Activated T-helper 2 cell treated with anti-CD3 and anti-CD28 coated beads, Interferon-gamma antibody, Interleukin-2, Interleukin-4, amounts not matched to agents 10 μg/mL and 5 μg/mL and 100 μg/mL, durations not matched to agents 14 hours and 24 hours and 36 hours (primary cell): ENCODE results near the gene CTNNA2. TPM values are rescaled to one million over a fixed set of nuclear protein-coding genes. Genes with fewer than 3 reads are reported as not detected.
"Not testable (repeated sequence)": the region's sequence is repeated elsewhere in the genome, so short reads cannot be mapped to it uniquely, and the experiment has no call there.

Experiments
- DNase-seq: peaks from one replicate; pipeline ENCODE4 v3.0.0; 2021; ENCODE audit warnings: low spot score
- H3K27ac Mint-ChIP-seq: one replicate; pipeline ENCODE4 v1.8.0; 2021; ENCODE audit warnings: mixed read lengths
- H3K27me3 Mint-ChIP-seq: one replicate; pipeline ENCODE4 v1.8.0; 2021; ENCODE audit warnings: low read depth, mixed read lengths
- H3K36me3 Mint-ChIP-seq: one replicate; pipeline ENCODE4 v1.8.0; 2021; ENCODE audit warnings: low read depth, mixed read lengths
- H3K4me1 Mint-ChIP-seq: one replicate; pipeline ENCODE4 v1.8.0; 2021; ENCODE audit warnings: low read depth, mixed read lengths
- H3K4me3 Mint-ChIP-seq: one replicate; pipeline ENCODE4 v1.8.0; 2021; ENCODE audit warnings: low read depth, mild to moderate bottlenecking, moderate library complexity, mixed read lengths
- H3K9me3 Mint-ChIP-seq: one replicate; pipeline ENCODE4 v1.8.0; 2021; ENCODE audit warnings: mixed read lengths
- intact Hi-C: fragments of 100-400 bp; cut with micrococcal nuclease; formaldehyde crosslinking; loops from one replicate; pipeline ENCODE4 v1.15.1; 2023
- total RNA-seq: library from RNA; stranded (reverse); gene quantifications from 2 replicates; pipeline ENCODE4 v1.2.3, GENCODE V29; 2022

Gene CTNNA2
- total RNA-seq, 1 donor from 2014 or later: not detected

DNA sequence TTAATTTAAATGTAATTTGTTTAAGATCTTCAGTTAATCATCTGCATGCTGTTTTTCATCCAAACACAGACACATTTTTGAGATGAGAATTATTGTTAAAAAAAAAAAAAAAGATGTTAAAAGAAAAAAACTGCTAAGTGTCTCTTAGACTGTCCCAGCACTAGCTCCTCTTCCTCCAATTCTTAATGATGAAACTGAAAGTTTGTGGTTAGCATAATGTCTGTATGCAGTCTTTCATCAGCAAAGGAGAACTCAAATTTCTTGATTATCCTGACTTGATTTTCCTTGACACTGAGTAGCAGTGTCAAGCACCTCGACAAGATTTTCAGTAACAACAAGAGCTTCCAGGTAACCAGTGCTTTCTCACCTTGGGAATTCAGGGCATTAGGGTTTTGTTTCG is 517.3 kb downstream of the CTNNA2 start:
- no peak for DNase-seq
- intact Hi-C loops: no loop called here
- H3K36me3 Mint-ChIP-seq: no peaks in the 10 kb centered on the region

DNA sequence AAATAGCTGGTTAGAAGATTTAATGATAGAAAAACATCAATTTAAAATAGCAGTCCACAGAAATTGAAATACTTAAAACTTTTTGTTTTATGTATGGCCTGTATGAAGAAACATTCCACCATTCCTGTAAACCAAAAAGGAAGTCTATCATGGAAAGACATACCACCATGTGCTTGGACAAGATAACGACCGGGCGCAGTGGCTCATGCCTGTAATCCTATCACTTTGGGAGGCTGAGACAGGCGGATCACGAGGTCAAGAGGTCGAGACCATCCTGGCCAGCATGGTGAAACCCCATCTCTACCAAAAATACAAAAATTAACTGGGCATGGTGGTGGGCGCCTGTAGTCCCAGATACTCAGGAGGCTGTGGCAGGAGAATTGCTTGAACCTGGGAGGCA is 519.8 kb downstream of the CTNNA2 start:
- H3K27ac Mint-ChIP-seq, H3K27me3 Mint-ChIP-seq, H3K4me1 Mint-ChIP-seq, H3K9me3 Mint-ChIP-seq, DNase-seq, H3K4me3 Mint-ChIP-seq, H3K36me3 Mint-ChIP-seq, intact Hi-C loops: not testable (repeated sequence)

More for the DNA sequence above, 517.3 kb downstream of the CTNNA2 start:
- Mint-ChIP-seq H3K4me3 (no peak overlapping the region), H3K9me3 (no peaks in the 10 kb centered on the region), H3K4me1 (no peaks in the 10 kb centered on the region), H3K27ac (no peak overlapping the region), H3K27me3 (no peaks in the 10 kb centered on the region)

DNA sequence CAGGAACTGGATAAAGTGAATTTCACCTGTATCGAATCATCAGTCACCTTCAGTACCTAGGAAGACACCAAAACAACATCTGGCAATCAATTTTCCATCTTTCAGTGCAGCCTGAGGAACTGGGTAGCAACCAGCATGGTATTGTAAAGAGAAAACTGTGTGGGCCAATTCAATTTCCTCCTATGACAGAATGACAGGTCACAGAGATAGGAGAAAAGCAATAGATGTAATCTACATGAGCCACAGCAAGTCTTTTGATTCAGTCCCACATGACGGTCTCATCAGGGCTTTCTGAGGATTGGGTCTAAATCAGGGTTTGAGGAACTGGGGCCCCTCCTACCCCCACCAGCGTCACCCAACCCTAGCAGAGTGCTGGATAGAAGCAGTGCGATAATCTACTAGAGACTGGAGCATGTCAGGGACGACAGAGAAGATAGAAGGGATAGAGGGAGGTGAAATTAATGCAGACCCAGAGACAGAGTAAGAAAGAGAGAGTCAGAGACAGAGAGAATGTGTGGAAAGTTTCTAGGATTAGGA is 523.0 kb downstream of the CTNNA2 start:
- Mint-ChIP-seq H3K27ac (no peak overlapping the region), H3K4me1 (no peaks in the 10 kb centered on the region), H3K27me3 (no peaks in the 10 kb centered on the region), H3K4me3 (no peak overlapping the region), H3K36me3 (no peaks in the 10 kb centered on the region), H3K9me3 (peaks cover 9% of the 10 kb centered on the region)
- no peak for DNase-seq
- intact Hi-C loops: no loop called here

- H3K27ac Mint-ChIP-seq: no peak overlapping the region
- DNase-seq: no peak
- no peaks in the 10 kb centered on the region for H3K27me3 Mint-ChIP-seq
- no peaks in the 10 kb centered on the region for H3K4me1 Mint-ChIP-seq
- no peak overlapping the region for H3K4me3 Mint-ChIP-seq
- intact Hi-C loops: no loop called here
- no peaks in the 10 kb centered on the region for H3K36me3 Mint-ChIP-seq
- peaks cover 9% of the 10 kb centered on the region for H3K9me3 Mint-ChIP-seq
Observed at GRCh38 chr2:80037310-80037709, 524.5 kb downstream of the CTNNA2 start.

- Mint-ChIP-seq H3K27ac (no peak overlapping the region), H3K36me3 (no peaks in the 10 kb centered on the region), H3K4me1 (no peaks in the 10 kb centered on the region), H3K4me3 (no peak overlapping the region), H3K27me3 (no peaks in the 10 kb centered on the region), H3K9me3 (peaks cover 9% of the 10 kb centered on the region)
- DNase-seq: no peak
- intact Hi-C loops: no loop called here
Observed at GRCh38 chr2:80040226-80040625, 527.4 kb downstream of the CTNNA2 start.

- Mint-ChIP-seq H3K27me3 (no peaks in the 10 kb centered on the region), H3K27ac (no peak overlapping the region)
Observed at GRCh38 chr2:80042635-80043034, 529.8 kb downstream of the CTNNA2 start.

DNA sequence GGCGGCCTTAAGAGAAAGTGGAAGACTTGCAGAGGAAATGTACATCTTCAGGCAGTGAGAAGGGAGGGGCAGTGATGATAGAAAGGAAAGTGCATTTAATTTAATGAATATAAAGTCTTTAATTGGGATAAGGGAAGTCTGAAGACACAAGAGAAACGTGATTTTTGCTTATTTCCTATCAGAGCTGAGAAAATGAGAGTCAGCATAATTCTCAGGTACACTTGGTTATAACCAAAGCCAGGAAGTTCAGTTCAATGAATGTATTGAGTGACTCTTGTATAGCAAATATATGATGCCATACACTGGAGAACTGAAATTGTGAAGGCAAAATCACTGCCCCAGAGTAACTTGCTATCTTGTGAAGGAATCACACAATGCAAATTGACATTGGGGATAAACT is 535.4 kb downstream of the CTNNA2 start:
- Mint-ChIP-seq H3K9me3 (no peaks in the 10 kb centered on the region), H3K4me3 (no peak overlapping the region), H3K4me1 (no peaks in the 10 kb centered on the region), H3K27me3 (no peaks in the 10 kb centered on the region), H3K27ac (no peak overlapping the region), H3K36me3 (no peaks in the 10 kb centered on the region)
- no peak for DNase-seq
- intact Hi-C loops: no loop called here

More at GRCh38 chr2:80042635-80043034, 529.8 kb downstream of the CTNNA2 start:
- DNase-seq: no peak
- no peaks in the 10 kb centered on the region for H3K36me3 Mint-ChIP-seq
- no peak overlapping the region for H3K4me3 Mint-ChIP-seq
- intact Hi-C loops: no loop called here
- no peaks in the 10 kb centered on the region for H3K4me1 Mint-ChIP-seq
- H3K9me3 Mint-ChIP-seq: peaks cover 3% of the 10 kb centered on the region

GRCh38 chr2:80050246-80050645 is 537.4 kb downstream of the CTNNA2 start:
- no peak overlapping the region for H3K4me3 Mint-ChIP-seq

GRCh38 chr2:80053522-80054345 is 540.9 kb downstream of the CTNNA2 start:
- Mint-ChIP-seq H3K27ac (no peak overlapping the region), H3K36me3 (no peaks in the 10 kb centered on the region), H3K4me1 (no peaks in the 10 kb centered on the region), H3K27me3 (no peaks in the 10 kb centered on the region), H3K9me3 (no peaks in the 10 kb centered on the region), H3K4me3 (no peak overlapping the region)
- no peak for DNase-seq
- intact Hi-C loops: no loop called here

More at GRCh38 chr2:80050246-80050645, 537.4 kb downstream of the CTNNA2 start:
- no peak for DNase-seq
- Mint-ChIP-seq H3K9me3 (no peaks in the 10 kb centered on the region), H3K27me3 (no peaks in the 10 kb centered on the region), H3K27ac (no peak overlapping the region), H3K4me1 (no peaks in the 10 kb centered on the region), H3K36me3 (no peaks in the 10 kb centered on the region)
- intact Hi-C loops: no loop called here

DNA sequence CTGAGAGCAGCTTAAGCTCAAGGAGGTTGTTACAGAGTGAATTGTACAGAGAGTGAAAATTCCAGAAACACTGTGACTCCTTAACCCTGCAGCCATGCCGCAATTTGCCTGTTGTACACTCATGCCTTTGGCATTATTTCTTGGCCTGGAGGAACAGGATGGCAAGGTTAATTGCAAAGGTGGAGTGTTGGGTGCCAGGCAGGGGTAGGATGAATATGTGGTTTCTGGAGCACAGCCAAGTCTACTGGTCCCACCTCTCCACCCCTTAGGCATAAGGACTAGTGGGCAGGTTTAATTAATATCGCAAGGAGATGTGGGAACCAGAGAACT is 541.5 kb downstream of the CTNNA2 start:
- Mint-ChIP-seq H3K9me3 (no peaks in the 10 kb centered on the region), H3K4me3 (no peak overlapping the region), H3K27ac (no peak overlapping the region), H3K36me3 (no peaks in the 10 kb centered on the region), H3K27me3 (no peaks in the 10 kb centered on the region), H3K4me1 (no peaks in the 10 kb centered on the region)
- intact Hi-C loops: no loop called here
- no peak for DNase-seq

GRCh38 chr2:80057956-80058355 is 545.1 kb downstream of the CTNNA2 start:
- H3K4me3 Mint-ChIP-seq: no peak overlapping the region
- no peak overlapping the region for H3K27ac Mint-ChIP-seq
- no peaks in the 10 kb centered on the region for H3K4me1 Mint-ChIP-seq
- no peaks in the 10 kb centered on the region for H3K9me3 Mint-ChIP-seq
- no peaks in the 10 kb centered on the region for H3K36me3 Mint-ChIP-seq
- intact Hi-C loops: no loop called here
- DNase-seq: no peak
- H3K27me3 Mint-ChIP-seq: no peaks in the 10 kb centered on the region

- no peaks in the 10 kb centered on the region for H3K9me3 Mint-ChIP-seq
- H3K27ac Mint-ChIP-seq: no peak overlapping the region
- no peaks in the 10 kb centered on the region for H3K27me3 Mint-ChIP-seq
- intact Hi-C loops: no loop called here
- H3K36me3 Mint-ChIP-seq: no peaks in the 10 kb centered on the region
- no peak overlapping the region for H3K4me3 Mint-ChIP-seq
- no peaks in the 10 kb centered on the region for H3K4me1 Mint-ChIP-seq
- DNase-seq: no peak
Observed at GRCh38 chr2:80058562-80058961, 545.7 kb downstream of the CTNNA2 start.

- H3K36me3 Mint-ChIP-seq: no peaks in the 10 kb centered on the region
- H3K9me3 Mint-ChIP-seq: no peaks in the 10 kb centered on the region
- intact Hi-C loops: no loop called here
- no peak for DNase-seq
- H3K4me3 Mint-ChIP-seq: no peak overlapping the region
- H3K4me1 Mint-ChIP-seq: no peaks in the 10 kb centered on the region
- H3K27me3 Mint-ChIP-seq: no peaks in the 10 kb centered on the region
- no peak overlapping the region for H3K27ac Mint-ChIP-seq
Observed at GRCh38 chr2:80059447-80059846, 546.6 kb downstream of the CTNNA2 start.
